Effector memory CD4-positive, alpha-beta T cell (primary cell): Measurements from ENCODE around the gene LITAF.
"Not testable (repeated sequence)": the region's sequence is repeated elsewhere in the genome, so short reads cannot be mapped to it uniquely, and the experiment has no call there.

Source experiments
- DNase-seq, 3 donors: peaks; one replicate each; pipeline ENCODE4 v3.0.0-alpha.2; 2020
- H3K27ac ChIP-seq: 2 replicates; pipeline ENCODE4 v1.7.0; 2013; ENCODE audit warnings: mild to moderate bottlenecking, low read length, moderate library complexity; ENCODE audit not compliant: insufficient read depth, poor library complexity, severe bottlenecking
- H3K27me3 ChIP-seq: replicated peaks from 2 replicates; pipeline ENCODE4 v1.7.0; 2013; ENCODE audit warnings: mild to moderate bottlenecking, low read length; ENCODE audit not compliant: insufficient read depth, control insufficient read depth, poor library complexity, severe bottlenecking
- H3K36me3 ChIP-seq: 2 replicates; pipeline ENCODE4 v1.7.0; 2013; ENCODE audit warnings: mild to moderate bottlenecking, low read length, moderate library complexity; ENCODE audit not compliant: control insufficient read depth, insufficient read depth
- H3K4me1 ChIP-seq: 2 replicates; pipeline ENCODE4 v1.7.0; 2013; ENCODE audit warnings: low read length, mild to moderate bottlenecking; ENCODE audit not compliant: control insufficient read depth, insufficient read depth, poor library complexity, severe bottlenecking
- H3K4me3 ChIP-seq: 2 replicates; pipeline ENCODE4 v1.7.0; 2013; ENCODE audit warnings: low read length, low read depth, mild to moderate bottlenecking; ENCODE audit not compliant: insufficient read depth, poor library complexity, severe bottlenecking
- H3K9me3 ChIP-seq: 2 replicates; pipeline ENCODE4 v1.7.0; 2013; ENCODE audit warnings: mild to moderate bottlenecking, low read length, moderate library complexity; ENCODE audit not compliant: control insufficient read depth

LITAF gene

GRCh38 chr16:11526655-11527350 is 59.9 kb downstream of the LITAF start:
- H3K9me3 ChIP-seq: no peaks in the 10 kb centered on the region
- H3K27me3 ChIP-seq: no peaks in the 10 kb centered on the region
- H3K27ac ChIP-seq: no peak overlapping the region
- DNase-seq: no peak
- H3K36me3 ChIP-seq: no peaks in the 10 kb centered on the region
- H3K4me1 ChIP-seq: no peaks in the 10 kb centered on the region
- no peak overlapping the region for H3K4me3 ChIP-seq

GRCh38 chr16:11524098-11524760 is 62.5 kb downstream of the LITAF start:
- no peak for DNase-seq
- no peaks in the 10 kb centered on the region for H3K36me3 ChIP-seq
- H3K9me3 ChIP-seq: no peaks in the 10 kb centered on the region
- H3K4me1 ChIP-seq: no peaks in the 10 kb centered on the region
- H3K27ac ChIP-seq: no peak overlapping the region
- H3K27me3 ChIP-seq: no peaks in the 10 kb centered on the region
- no peak overlapping the region for H3K4me3 ChIP-seq

GRCh38 chr16:11521055-11521454 is 65.7 kb downstream of the LITAF start:
- no peaks in the 10 kb centered on the region for H3K9me3 ChIP-seq
- H3K4me1 ChIP-seq: no peaks in the 10 kb centered on the region
- H3K36me3 ChIP-seq: no peaks in the 10 kb centered on the region
- no peaks in the 10 kb centered on the region for H3K27me3 ChIP-seq
- no peak overlapping the region for H3K4me3 ChIP-seq
- no peak overlapping the region for H3K27ac ChIP-seq
- DNase-seq: no peak

- no peak overlapping the region for H3K27ac ChIP-seq
- H3K4me3 ChIP-seq: no peak overlapping the region
- H3K27me3 ChIP-seq: no peaks in the 10 kb centered on the region
- no peaks in the 10 kb centered on the region for H3K9me3 ChIP-seq
- H3K4me1 ChIP-seq: no peaks in the 10 kb centered on the region
- no peaks in the 10 kb centered on the region for H3K36me3 ChIP-seq
- no peak for DNase-seq
Observed at GRCh38 chr16:11520442-11520841, 66.3 kb downstream of the LITAF start.

GRCh38 chr16:11517961-11518360 is 68.8 kb downstream of the LITAF start:
- H3K27ac ChIP-seq: no peak overlapping the region
- no peak overlapping the region for H3K4me3 ChIP-seq
- no peaks in the 10 kb centered on the region for H3K27me3 ChIP-seq
- H3K9me3 ChIP-seq: no peaks in the 10 kb centered on the region
- no peak for DNase-seq
- H3K4me1 ChIP-seq: no peaks in the 10 kb centered on the region
- no peaks in the 10 kb centered on the region for H3K36me3 ChIP-seq

- H3K27me3 ChIP-seq: no peaks in the 10 kb centered on the region
- no peak overlapping the region for H3K4me3 ChIP-seq
- no peaks in the 10 kb centered on the region for H3K36me3 ChIP-seq
- DNase-seq: no peak
- no peak overlapping the region for H3K27ac ChIP-seq
- no peaks in the 10 kb centered on the region for H3K4me1 ChIP-seq
- H3K9me3 ChIP-seq: no peaks in the 10 kb centered on the region
Observed at GRCh38 chr16:11515540-11516430, 70.9 kb downstream of the LITAF start.

GRCh38 chr16:11514283-11514682 is 72.4 kb downstream of the LITAF start:
- no peak for DNase-seq
- Histone ChIP-seq H3K9me3 (no peaks in the 10 kb centered on the region), H3K4me1 (no peaks in the 10 kb centered on the region), H3K36me3 (no peaks in the 10 kb centered on the region), H3K27ac (no peak overlapping the region), H3K4me3 (no peak overlapping the region), H3K27me3 (no peaks in the 10 kb centered on the region)

GRCh38 chr16:11513366-11513765 is 73.4 kb downstream of the LITAF start:
- H3K4me3 ChIP-seq, DNase-seq, H3K27ac ChIP-seq, H3K4me1 ChIP-seq, H3K36me3 ChIP-seq, H3K9me3 ChIP-seq, H3K27me3 ChIP-seq: not testable (repeated sequence)

GRCh38 chr16:11511801-11512200 is 74.9 kb downstream of the LITAF start:
- Histone ChIP-seq H3K27ac (no peak overlapping the region), H3K4me3 (no peak overlapping the region), H3K4me1 (no peaks in the 10 kb centered on the region), H3K27me3 (no peaks in the 10 kb centered on the region), H3K9me3 (no peaks in the 10 kb centered on the region), H3K36me3 (no peaks in the 10 kb centered on the region)
- DNase-seq: no peak

- Histone ChIP-seq H3K27ac (no peak overlapping the region), H3K4me1 (no peaks in the 10 kb centered on the region), H3K9me3 (no peaks in the 10 kb centered on the region), H3K36me3 (no peaks in the 10 kb centered on the region), H3K4me3 (no peak overlapping the region), H3K27me3 (no peaks in the 10 kb centered on the region)
- no peak for DNase-seq
Observed at GRCh38 chr16:11511328-11511727, 75.4 kb downstream of the LITAF start.
